Sigmoid colon (tissue), 7 donors: ENCODE results near the gene ROR1. TPM values are rescaled to one million over a fixed set of nuclear protein-coding genes. Genes with fewer than 3 reads are reported as not detected.

ENCODE experiments used
- DNase-seq: peaks from one replicate; pipeline ENCODE4 v3.0.0-alpha.2; 2019
- H3K27ac ChIP-seq, 4 donors: fragments of 200-600 bp; sonication (generic); one replicate each; pipeline ENCODE4 v1.5.1; 2016 to 2019; ENCODE audit warnings: mild to moderate bottlenecking in 1 of 4
- H3K27me3 ChIP-seq, 3 donors: fragments of 200-600 bp; sonication (generic); one replicate each; pipeline ENCODE4 v1.5.1; 2019; ENCODE audit warnings: mild to moderate bottlenecking in 1 of 3
- H3K36me3 ChIP-seq, 4 donors: fragments of 200-600 bp; sonication (generic); one replicate each; pipeline ENCODE4 v1.5.1; 2016 to 2019
- H3K4me1 ChIP-seq, 4 donors: fragments of 200-600 bp; sonication (generic); one replicate each; pipeline ENCODE4 v1.5.1; 2017 to 2019
- H3K4me3 ChIP-seq, 4 donors: fragments of 200-600 bp; sonication (generic); one replicate each; pipeline ENCODE4 v1.5.1; 2017 to 2019; ENCODE audit warnings: mild to moderate bottlenecking in 2 of 4, moderate library complexity in 1 of 4
- H3K9me3 ChIP-seq, 4 donors: fragments of 200-600 bp in 3 of 4; sonication (generic) in 3 of 4; one replicate each; pipeline versions ENCODE4 v1.5.1 to v1.6.1; 2013 to 2019
- EP300 ChIP-seq, 4 donors: sonication (generic); formaldehyde crosslinking; IDR thresholded peaks; one replicate each; pipeline ENCODE4 v1.6.1; 2017; ENCODE audit warnings: antibody characterized with exemption in 4 of 4
- POLR2A ChIP-seq, 2 donors: fragments of 450-650 bp; IDR thresholded peaks; one replicate each; pipeline ENCODE4 v1.6.1; 2016; ENCODE audit warnings: antibody characterized with exemption in 2 of 2, mild to moderate bottlenecking in 2 of 2, moderate library complexity in 2 of 2
- POLR2AphosphoS5 ChIP-seq, 4 donors: sonication (generic); formaldehyde crosslinking; IDR thresholded peaks; one replicate each; pipeline ENCODE4 v1.6.1; 2017; ENCODE audit warnings: antibody characterized with exemption in 4 of 4
- WGBS, 2 donors: extraction: QIAGEN DNeasy Blood & Tissue Kit; methylation state at CpG; one replicate each; pipeline ENCODE4 v1.1.7; 2013; 5-methylcytosine and 5-hydroxymethylcytosine counted together
- intact Hi-C: fragments of 100-400 bp; cut with DNase I; formaldehyde crosslinking; loops from one replicate; pipeline ENCODE4 v1.15.1; 2023
- polyA plus RNA-seq, 3 donors: library from polyadenylated mRNA; stranded (reverse); fragments of 200-250 nt; gene quantifications; one replicate each; pipeline ENCODE4 v1.2.3, GENCODE V29; 2013
- total RNA-seq, 4 donors: library from RNA; depleted of rRNA; stranded (reverse); fragments of >200 nt; gene quantifications; one replicate each; pipeline ENCODE4 v1.1.0, GENCODE V29; 2016
- TF ChIP-seq, protein P1 (sequence below), 4 experiments: fragments of 450-650 bp in 3 of 4; fragments of 200-600 bp in 1 of 4; IDR thresholded peaks; one replicate each; pipeline ENCODE4 v1.5.1; 2016 to 2019; ENCODE audit warnings: antibody characterized with exemption in 4 of 4, mild to moderate bottlenecking in 3 of 4, moderate library complexity in 2 of 4
- donor health status: healthy with polysubstance abuse.
- donor health status: Bipolar disorder and iron deficiency.
- donor health status: healthy.

The ROR1 gene
- total and polyA plus RNA-seq, 7 donors, result under 0.01 to 37.1 (median 27.3) TPM

DNA sequence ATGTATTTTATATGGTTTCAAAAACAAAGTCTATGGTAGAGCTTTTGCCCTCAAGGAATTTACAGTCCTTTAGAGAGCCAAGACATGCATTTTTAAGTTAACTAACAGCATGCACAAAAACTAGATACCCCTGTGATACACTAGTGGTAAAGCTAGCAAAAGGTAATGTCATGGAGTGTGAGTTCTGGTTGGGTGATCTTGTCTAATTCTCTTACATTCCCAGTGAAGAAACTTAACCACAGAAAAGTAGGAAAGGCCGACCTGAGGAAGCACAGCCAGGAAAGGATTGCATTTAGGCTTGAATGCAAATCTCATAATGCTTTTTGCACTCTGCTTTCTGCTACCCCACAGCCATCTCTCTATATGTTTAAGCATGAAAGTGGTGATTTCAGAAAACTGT lies 202.2 kb downstream of the ROR1 start:
- Histone ChIP-seq H3K9me3 (no peaks in the 10 kb centered on the region), H3K36me3 (no peaks in the 10 kb centered on the region), H3K27me3 (no peaks in the 10 kb centered on the region), H3K4me1 (peaks cover 0 to 20% (median 8%) of the 10 kb centered on the region in 4 donors), H3K27ac (no peak overlapping the region), H3K4me3 (no peak overlapping the region)
- WGBS, 2 donors, result 32 to 91% methylated on average over 1 of the region's 1 CpG
- DNase-seq, result no peak
- intact Hi-C loops, result no loop called here
- no peak for TF ChIP-seq EP300 (IDR thresholded peaks at IDR 0.05)
- TF ChIP-seq POLR2AphosphoS5 (IDR thresholded peaks at IDR 0.05), result no peak
- no peak for TF ChIP-seq POLR2A (IDR thresholded peaks at IDR 0.05)
- TF ChIP-seq, protein P1, sequence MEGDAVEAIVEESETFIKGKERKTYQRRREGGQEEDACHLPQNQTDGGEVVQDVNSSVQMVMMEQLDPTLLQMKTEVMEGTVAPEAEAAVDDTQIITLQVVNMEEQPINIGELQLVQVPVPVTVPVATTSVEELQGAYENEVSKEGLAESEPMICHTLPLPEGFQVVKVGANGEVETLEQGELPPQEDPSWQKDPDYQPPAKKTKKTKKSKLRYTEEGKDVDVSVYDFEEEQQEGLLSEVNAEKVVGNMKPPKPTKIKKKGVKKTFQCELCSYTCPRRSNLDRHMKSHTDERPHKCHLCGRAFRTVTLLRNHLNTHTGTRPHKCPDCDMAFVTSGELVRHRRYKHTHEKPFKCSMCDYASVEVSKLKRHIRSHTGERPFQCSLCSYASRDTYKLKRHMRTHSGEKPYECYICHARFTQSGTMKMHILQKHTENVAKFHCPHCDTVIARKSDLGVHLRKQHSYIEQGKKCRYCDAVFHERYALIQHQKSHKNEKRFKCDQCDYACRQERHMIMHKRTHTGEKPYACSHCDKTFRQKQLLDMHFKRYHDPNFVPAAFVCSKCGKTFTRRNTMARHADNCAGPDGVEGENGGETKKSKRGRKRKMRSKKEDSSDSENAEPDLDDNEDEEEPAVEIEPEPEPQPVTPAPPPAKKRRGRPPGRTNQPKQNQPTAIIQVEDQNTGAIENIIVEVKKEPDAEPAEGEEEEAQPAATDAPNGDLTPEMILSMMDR (IDR thresholded peaks at IDR 0.05), result no peak

DNA sequence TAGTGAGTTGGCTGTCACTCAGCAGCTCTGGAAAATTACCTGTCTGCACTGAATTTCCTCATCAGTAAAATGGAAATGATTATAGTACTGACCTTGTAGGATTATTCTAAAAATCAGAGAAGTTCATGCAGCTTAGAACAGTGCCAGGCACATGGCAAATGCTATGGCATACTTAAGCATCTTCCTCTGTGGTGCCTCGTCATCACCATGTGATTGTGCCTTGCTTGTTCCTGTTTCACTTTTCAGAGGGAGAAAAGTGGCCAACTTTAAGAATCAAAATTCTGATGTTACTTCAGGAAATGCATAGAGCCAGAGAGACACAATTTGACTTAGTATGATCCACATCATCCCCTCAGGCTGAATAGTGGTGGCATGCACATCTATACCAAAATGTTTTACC lies 203.6 kb downstream of the ROR1 start:
- H3K4me3 ChIP-seq, result no peak overlapping the region
- no peak for DNase-seq
- WGBS, 2 donors, result 90 to 96% methylated on average over 1 of the region's 1 CpG
- H3K36me3 ChIP-seq, result no peaks in the 10 kb centered on the region
- no peak overlapping the region for H3K27ac ChIP-seq
- intact Hi-C loops, result no loop called here
- H3K27me3 ChIP-seq, result no peaks in the 10 kb centered on the region
- H3K4me1 ChIP-seq, result peaks cover 0 to 12% (median 8%) of the 10 kb centered on the region in 4 donors
- no peak for TF ChIP-seq POLR2AphosphoS5 (IDR thresholded peaks at IDR 0.05)
- TF ChIP-seq, protein P1 (IDR thresholded peaks at IDR 0.05), result no peak
- TF ChIP-seq EP300 (IDR thresholded peaks at IDR 0.05), result no peak
- TF ChIP-seq POLR2A (IDR thresholded peaks at IDR 0.05), result no peak
- no peaks in the 10 kb centered on the region for H3K9me3 ChIP-seq

DNA sequence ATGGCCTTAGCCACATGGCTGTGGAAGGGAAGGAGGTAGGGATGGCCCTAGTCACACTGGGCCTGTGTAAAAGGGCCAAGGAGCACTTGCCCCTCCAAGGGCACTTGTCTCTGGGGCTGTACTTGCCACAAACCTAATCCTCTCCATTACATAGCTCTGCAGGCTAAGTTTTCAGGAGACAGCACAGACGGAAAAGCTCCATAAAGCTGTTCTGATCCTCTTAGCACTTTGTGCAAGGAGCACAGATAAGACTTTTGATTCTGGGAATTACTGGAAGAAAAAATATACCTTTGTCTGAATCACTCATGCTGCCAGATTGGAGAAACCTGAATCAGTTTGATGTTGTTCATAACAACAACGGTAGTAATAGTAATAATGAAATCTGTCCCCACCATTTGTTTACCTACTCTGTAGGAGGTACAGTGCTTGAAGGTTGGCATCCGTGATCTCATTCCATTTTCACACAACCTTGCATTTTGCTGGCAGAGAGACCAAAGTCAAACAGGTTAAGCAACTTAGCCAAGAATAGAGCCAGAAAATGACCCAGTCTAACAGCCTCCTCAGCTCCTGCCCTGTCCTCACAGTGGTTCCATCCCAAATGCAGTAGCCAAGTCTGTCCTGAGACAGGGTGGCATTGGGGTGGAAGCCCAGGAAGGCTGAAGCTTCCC lies 207.1 kb downstream of the ROR1 start:
- TF ChIP-seq POLR2AphosphoS5 (IDR thresholded peaks at IDR 0.05), result no peak
- no peak for TF ChIP-seq POLR2A (IDR thresholded peaks at IDR 0.05)
- peaks cover 0 to 15% (median 7%) of the 10 kb centered on the region in 4 donors for H3K4me1 ChIP-seq
- H3K9me3 ChIP-seq, result no peaks in the 10 kb centered on the region
- no peak overlapping the region for H3K4me3 ChIP-seq
- intact Hi-C loops, result no loop called here
- H3K36me3 ChIP-seq, result no peaks in the 10 kb centered on the region
- no peak for DNase-seq
- no peak overlapping the region for H3K27ac ChIP-seq
- WGBS, 2 donors, result 73 to 89% methylated on average over 3 of the region's 3 CpGs
- no peaks in the 10 kb centered on the region for H3K27me3 ChIP-seq

DNA sequence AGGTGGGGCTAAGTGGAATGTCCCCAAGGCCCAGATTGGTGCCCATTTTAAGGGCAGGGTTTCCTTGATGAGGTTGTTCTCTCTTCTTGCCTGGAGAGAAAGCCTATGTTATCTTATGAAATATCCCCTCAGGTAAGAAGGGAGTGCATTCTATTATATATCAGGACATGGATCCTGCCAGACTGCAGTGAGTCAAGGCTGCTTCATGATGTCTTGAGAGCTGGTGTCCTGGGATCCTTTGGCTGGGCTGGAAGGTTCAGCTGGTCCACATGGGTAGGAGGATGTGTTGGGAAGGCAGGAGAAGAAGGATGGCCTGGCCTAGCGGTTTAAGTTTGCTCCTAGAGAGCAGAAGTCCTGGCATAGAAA lies 207.6 kb downstream of the ROR1 start:
- Histone ChIP-seq H3K4me3 (no peak overlapping the region), H3K27me3 (no peaks in the 10 kb centered on the region), H3K27ac (no peak overlapping the region), H3K9me3 (no peaks in the 10 kb centered on the region), H3K36me3 (no peaks in the 10 kb centered on the region), H3K4me1 (peaks cover 0 to 15% (median 7%) of the 10 kb centered on the region in 4 donors)
- intact Hi-C loops, result no loop called here
- WGBS, 2 donors, result 91 to 100% methylated on average over 1 of the region's 1 CpG
- DNase-seq, result no peak
- TF ChIP-seq EP300 (IDR thresholded peaks at IDR 0.05), result no peak
- TF ChIP-seq, protein P1 (IDR thresholded peaks at IDR 0.05), result no peak
- no peak for TF ChIP-seq POLR2A (IDR thresholded peaks at IDR 0.05)
- no peak for TF ChIP-seq POLR2AphosphoS5 (IDR thresholded peaks at IDR 0.05)

DNA sequence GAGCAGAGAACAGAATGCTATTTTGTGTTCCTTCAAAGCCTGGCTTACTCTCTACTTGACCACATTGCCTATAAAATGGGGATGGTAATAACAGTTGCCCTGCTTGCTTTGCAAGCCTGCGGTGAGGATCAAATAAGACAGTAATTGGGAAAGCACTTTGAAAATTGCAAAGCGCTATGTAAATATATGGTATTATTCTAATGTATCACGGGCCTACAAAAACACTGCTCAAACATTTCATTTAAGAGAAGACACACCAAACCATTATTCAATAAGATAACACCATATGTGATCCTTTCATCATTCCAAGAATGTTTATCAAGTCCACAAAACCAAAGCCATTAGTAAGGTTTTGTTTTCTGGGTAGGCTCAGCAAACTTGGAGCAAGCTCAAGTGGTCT lies 208.4 kb downstream of the ROR1 start:
- no peak for DNase-seq
- no peaks in the 10 kb centered on the region for H3K36me3 ChIP-seq
- no peak overlapping the region for H3K27ac ChIP-seq
- TF ChIP-seq, protein P1 (IDR thresholded peaks at IDR 0.05), result no peak
- TF ChIP-seq POLR2A (IDR thresholded peaks at IDR 0.05) (no peak), EP300 (IDR thresholded peaks at IDR 0.05) (no peak), POLR2AphosphoS5 (IDR thresholded peaks at IDR 0.05) (no peak)
- H3K9me3 ChIP-seq, result no peaks in the 10 kb centered on the region
- H3K4me3 ChIP-seq, result no peak overlapping the region
- H3K27me3 ChIP-seq, result no peaks in the 10 kb centered on the region
- intact Hi-C loops, result no loop called here
- WGBS, 2 donors, result 81 to 95% methylated on average over 3 of the region's 3 CpGs
- H3K4me1 ChIP-seq, result peaks cover 0 to 19% (median 11%) of the 10 kb centered on the region in 4 donors
